T1000 (cell line): ENCODE data around the gene EVI5L.
"Not testable (repeated sequence)": the region's sequence is repeated elsewhere in the genome, so short reads cannot be mapped to it uniquely, and the experiment has no call there.

Source experiments
- DNase-seq: peaks from one replicate; lab custom pipeline; 2025; ENCODE audit warnings: mixed read lengths; lab: John Stamatoyannopoulos, UW

The EVI5L gene

GRCh38 chr19:7872306-7873204, 42.5 kb downstream of the EVI5L start:
- DNase-seq, result no peak

- no peak for DNase-seq
These were observed 43.5 kb downstream of the EVI5L start for GRCh38 chr19:7873304-7874075.

- no peak for DNase-seq
These were observed 44.3 kb downstream of the EVI5L start, which contains the start of gene PRR36 for GRCh38 chr19:7874076-7874896. Gene PRR36 (minus strand): TSS chr19:7874390. CDS start chr19:7873689, 701 bp downstream.

GRCh38 chr19:7874897-7875273, 44.9 kb downstream of the EVI5L start:
- DNase-seq, result no peak

GRCh38 chr19:7877249-7877836, 47.3 kb downstream of the EVI5L start:
- no peak for DNase-seq

GRCh38 chr19:7879111-7879807, 49.2 kb downstream of the EVI5L start:
- DNase-seq, result no peak

GRCh38 chr19:7879836-7880235, 49.8 kb downstream of the EVI5L start:
- DNase-seq, result no peak

- DNase-seq, result no peak
These were observed 51.9 kb downstream of the EVI5L start for GRCh38 chr19:7881910-7882309.

GRCh38 chr19:7883105-7883504, 53.1 kb downstream of the EVI5L start:
- DNase-seq, result no peak

GRCh38 chr19:7883796-7884570, 54.0 kb downstream of the EVI5L start:
- no peak for DNase-seq

GRCh38 chr19:7885818-7886217, 55.8 kb downstream of the EVI5L start:
- DNase-seq, result no peak

GRCh38 chr19:7887408-7888144, 57.6 kb downstream of the EVI5L start:
- no peak for DNase-seq

GRCh38 chr19:7888145-7888825, 58.3 kb downstream of the EVI5L start, which contains the start of gene LRRC8E:
Gene LRRC8E (plus strand): TSS chr19:7888510. CDS start chr19:7895604, 7,094 bp downstream.
- DNase-seq, result peak; percentile 60

GRCh38 chr19:7888826-7889217, 58.8 kb downstream of the EVI5L start:
- DNase-seq, result no peak

GRCh38 chr19:7893362-7894101, 63.5 kb downstream of the EVI5L start:
- DNase-seq, result not testable (repeated sequence)

GRCh38 chr19:7894612-7895309, 64.7 kb downstream of the EVI5L start:
- no peak for DNase-seq

GRCh38 chr19:7895565-7895964, 65.5 kb downstream of the EVI5L start:
- DNase-seq, result no peak

GRCh38 chr19:7897292-7897691, 67.3 kb downstream of the EVI5L start:
- no peak for DNase-seq
